Cerebellar cortex (tissue), 1 donor: ENCODE results near the gene NDUFC1.

Source experiments
- DNase-seq: peaks from one replicate; pipeline ENCODE4 v3.0.0-alpha.2; 2015; ENCODE audit warnings: low spot score

Gene NDUFC1

DNA sequence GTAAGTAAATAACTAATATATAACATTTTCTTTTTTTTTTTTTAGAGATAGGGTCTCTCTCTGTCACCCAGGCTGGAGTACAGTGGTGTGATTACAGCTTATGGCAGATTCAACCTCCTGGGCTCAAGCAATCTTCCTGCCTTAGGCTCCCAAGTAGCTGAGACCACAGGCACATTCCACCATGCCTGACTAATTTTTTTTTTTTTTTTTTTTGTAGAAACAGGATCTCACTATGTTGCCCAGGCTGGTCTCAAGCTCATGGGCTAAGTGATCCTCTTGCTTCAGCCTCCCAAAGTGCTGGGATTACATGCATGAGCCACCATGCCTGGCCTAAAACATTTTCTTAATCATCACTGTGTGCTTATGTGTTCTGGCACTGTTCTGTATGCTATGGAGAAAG is 55.0 kb downstream of the NDUFC1 start:
- DNase-seq = no peak

DNA sequence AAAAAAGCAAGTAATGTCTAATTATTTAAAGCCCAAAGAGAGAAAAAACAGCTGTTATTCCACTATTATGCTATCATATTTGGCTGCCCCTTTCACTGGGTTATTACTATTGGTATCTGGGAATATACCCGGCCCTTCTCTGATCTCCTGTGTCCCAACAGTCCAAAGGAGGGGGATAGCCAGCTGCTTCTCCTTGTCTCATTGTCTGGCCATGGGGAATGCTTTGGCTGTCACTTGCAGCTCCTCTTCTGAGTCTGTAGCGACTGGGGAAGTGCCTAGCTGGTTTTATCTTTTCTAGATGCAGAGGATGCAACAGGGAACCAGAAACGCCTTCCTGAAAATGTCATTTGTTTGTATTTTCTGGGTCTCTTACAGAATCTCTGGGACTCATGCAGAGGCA is 56.1 kb downstream of the NDUFC1 start:
- no peak for DNase-seq

DNA sequence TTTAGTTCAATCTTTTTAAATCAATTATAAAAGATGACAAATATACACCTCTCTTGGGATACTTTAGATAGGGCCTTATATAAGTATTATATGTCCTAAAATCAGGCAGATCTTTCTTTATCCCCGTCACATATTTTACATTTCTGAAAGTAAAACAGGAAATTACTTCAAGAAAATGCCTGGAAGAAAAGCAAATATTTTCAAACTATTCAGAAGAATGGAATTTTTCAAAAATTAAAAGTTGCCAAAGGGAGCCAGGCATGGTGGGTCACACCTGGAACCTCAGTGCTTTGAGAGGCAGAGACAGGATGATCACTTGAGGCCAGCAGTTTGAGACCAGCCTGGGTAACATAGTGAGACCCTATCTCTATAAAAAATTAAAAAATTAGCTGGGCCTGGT is 56.7 kb downstream of the NDUFC1 start:
- DNase-seq = no peak

DNA sequence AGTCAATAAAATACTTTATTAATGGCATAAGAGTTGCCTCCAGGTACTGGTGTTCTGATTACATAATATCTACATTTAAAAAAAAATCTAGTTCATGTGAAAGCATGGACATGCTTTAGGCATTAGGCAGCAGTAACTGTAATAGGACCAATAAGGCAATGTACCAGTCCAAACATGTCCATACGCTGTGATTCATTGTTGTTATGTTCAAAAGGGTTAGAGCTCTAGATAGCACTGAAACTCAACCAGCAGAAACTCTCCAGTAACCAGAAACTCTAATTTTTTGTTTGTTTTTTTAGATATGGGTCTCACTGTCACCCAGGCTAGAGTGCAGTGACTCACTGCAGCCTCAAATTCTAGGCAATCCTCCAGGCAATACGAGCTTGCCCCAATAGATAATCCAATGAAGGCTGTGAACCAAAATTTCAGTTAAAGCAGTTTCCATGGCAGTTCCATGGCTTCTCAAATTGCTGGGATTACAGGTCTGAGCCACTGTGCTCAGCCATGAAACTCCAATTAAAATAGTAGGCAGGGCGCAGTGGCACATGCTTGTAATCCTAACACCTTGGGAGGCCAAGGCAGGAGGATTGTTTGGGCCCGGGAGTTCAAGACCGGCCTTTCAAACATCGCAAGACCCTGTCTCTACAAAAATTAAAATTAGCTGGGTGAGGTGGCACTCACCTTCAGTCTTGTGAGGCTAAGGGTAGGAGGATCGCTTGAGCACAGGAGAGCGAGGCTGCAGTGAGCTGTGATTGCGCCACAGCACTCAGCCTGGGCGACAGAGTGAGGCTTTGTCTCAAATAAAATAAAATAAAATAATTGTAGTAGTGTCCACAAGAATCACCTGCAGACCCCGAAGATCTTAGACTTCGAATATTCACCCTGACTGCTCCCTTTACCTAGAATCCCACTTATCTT is 58.6 kb downstream of the NDUFC1 start:
- DNase-seq = no peak

DNA sequence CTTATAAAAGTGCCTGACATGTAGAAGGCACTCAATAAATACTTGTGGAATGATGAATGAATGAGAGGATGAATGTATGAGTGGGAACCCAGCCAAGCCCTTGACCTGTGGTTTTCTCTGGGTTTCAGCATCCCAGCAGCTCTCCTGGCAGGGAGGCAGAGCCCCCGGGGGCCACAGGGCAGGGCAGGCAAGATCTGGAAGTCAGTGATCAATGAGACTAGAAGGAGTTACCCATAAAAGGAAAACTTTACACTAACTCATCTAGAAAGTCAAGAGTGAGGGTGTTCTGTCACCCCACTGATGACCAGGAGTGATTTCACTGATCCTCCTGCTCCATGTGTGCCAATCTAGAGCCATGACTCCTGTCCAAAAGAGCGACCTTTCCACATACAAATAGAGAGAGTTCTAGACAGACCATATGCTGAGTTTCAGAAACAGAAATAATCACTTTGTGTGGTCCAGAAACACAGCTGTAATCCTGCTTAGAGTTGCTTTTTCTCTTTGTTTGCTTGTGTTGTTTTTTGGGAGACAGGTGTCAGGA is 59.7 kb downstream of the NDUFC1 start:
- no peak for DNase-seq

DNA sequence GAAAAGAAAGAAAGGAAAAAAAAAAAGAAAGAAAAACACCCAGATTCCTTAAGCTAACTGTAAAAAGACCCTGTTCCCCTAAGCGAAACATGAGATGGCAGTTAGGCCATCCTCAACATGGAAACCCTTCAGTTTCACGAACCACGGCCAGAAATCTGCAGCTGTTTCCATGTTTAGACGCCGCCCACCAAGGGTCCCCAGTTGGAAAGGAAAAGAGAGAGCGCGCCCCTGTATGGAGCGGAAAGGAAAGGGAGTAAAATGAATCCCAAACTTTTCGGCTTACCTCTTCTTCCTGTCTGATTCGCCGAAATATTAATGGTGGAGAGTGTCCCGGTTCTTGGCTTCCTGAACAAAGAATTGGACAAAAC is 60.5 kb downstream of the NDUFC1 start:
- DNase-seq = no peak

DNA sequence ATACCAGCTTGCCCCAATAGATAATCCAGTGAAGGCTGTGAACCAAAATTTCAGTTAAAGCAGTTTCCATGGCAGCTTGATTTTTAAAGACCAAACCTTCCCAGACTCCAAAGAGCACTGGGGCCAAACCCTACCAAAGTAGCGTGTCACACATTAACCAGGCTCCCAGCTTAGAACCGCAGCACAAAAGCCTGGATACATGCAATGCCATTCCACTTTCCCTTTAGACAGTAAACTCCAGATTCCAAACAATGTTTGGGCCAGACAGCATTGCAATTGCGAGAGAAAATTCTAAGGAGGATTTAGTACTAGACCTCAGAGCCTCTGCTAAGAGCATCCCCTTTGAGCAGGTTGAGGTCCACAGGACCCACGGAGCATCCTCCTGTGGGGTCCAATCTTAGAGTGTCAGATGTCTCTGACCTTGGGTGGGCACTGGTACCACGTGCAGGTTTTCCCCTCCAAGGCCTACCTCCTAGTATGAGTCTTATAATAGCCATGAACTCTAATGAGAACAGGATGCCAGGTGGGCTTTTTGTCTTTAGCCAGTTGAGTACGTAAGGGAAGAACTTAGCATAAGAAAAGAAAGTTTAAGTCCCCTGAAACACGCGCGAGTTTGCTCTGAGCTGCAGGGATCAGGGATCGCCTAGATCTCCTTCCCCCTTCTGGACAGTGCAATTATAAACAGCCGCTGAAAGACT is 61.0 kb downstream of the NDUFC1 start:
- no peak for DNase-seq
